SK-N-MC (cell line): ENCODE results near the gene CRISP1.

Source experiments
- EZH2 ChIP-seq: fragments of 200-600 bp; sonication (generic); IDR thresholded peaks from one replicate; pipeline ENCODE4 v1.6.1; 2017; ENCODE audit warnings: antibody characterized with exemption
- FOXP2 ChIP-seq: optimal IDR thresholded peaks from 2 replicates; pipeline ENCODE3; 2011; ENCODE audit warnings: mild to moderate bottlenecking, moderate library complexity; ENCODE audit not compliant: insufficient read depth; ENCODE audit errors: extremely low read length, control extremely low read depth
- POLR2AphosphoS5 ChIP-seq: IDR thresholded peaks from 2 replicates; pipeline ENCODE4 v1.6.1; 2012; ENCODE audit warnings: mild to moderate bottlenecking, low read depth, low read length, borderline replicate concordance

DNA sequence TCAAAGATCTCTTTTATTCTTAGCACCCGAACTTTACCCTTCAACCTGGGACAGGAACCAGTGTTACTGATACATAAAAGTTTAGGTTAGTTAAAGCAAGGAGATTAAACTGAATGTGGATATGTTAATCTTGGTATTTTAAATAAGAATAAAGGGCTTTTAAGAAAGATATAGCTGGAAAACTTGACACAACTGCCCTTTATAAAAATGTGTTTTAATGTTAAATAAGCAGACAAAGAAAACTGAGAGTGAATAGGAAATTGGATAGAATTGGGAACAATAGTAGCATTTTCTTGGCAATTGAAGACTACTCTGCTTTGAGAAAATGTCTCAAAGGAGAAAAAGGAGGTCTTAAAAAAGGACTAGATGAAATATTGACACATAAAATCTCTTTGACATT lies 45.9 kb upstream of the CRISP1 start:
- TF ChIP-seq FOXP2 (no peak), POLR2AphosphoS5 (no peak), EZH2 (no peak)
